Mammary epithelial cell (primary cell): ENCODE measurements around the gene AUTS2.

Experiments
- CTCF ChIP-seq, 2 donors: IDR thresholded peaks in 1 of 2; conservative IDR thresholded peaks in 1 of 2; 2 replicates each; pipeline ENCODE4 v1.5.1; 2011 to 2012; ENCODE audit warnings: inconsistent platforms in 2 of 2, low read length in 2 of 2, mild to moderate bottlenecking in 2 of 2, control low read depth in 1 of 2, low read depth in 1 of 2; ENCODE audit not compliant: insufficient read depth in 1 of 2; ENCODE audit errors: extremely low read depth in 1 of 2
- EZH2 ChIP-seq: IDR thresholded peaks from 2 replicates; pipeline ENCODE4 v1.6.1; 2012; ENCODE audit warnings: low read length, inconsistent platforms, borderline replicate concordance

- TF ChIP-seq CTCF (conservative IDR thresholded peaks at IDR 0.05 in 1 of 2, IDR thresholded peaks at IDR 0.05 in 1 of 2; ENCODE audit: extremely low read depth in 1 of 2, insufficient read depth in 1 of 2, low read depth in 1 of 2, low read length in 2 of 2) (no peak), EZH2 (no peak)
Observed at GRCh38 chr7:70647801-70648498, 1049.7 kb downstream of the AUTS2 start.
